Testis (tissue), 3 donors: Measurements from ENCODE around the gene LRRC47. TPM values are rescaled to one million over a fixed set of nuclear protein-coding genes. Genes with fewer than 3 reads are reported as not detected.

Experiments
- DNase-seq: peaks from one replicate; pipeline ENCODE4 v3.0.0-alpha.2; 2019
- H3K27ac ChIP-seq, 2 donors: fragments of 200-600 bp; sonication (generic); one replicate each; pipeline ENCODE4 v1.5.1; 2019
- H3K27me3 ChIP-seq: fragments of 200-600 bp; sonication (generic); one replicate; pipeline ENCODE4 v1.5.1; 2019
- H3K36me3 ChIP-seq: fragments of 200-600 bp; sonication (generic); one replicate; pipeline ENCODE4 v1.5.1; 2017; ENCODE audit warnings: low read depth; ENCODE audit errors: missing control alignments
- H3K4me1 ChIP-seq: fragments of 200-600 bp; sonication (generic); one replicate; pipeline ENCODE4 v1.5.1; 2019
- H3K4me3 ChIP-seq, 2 donors: fragments of 200-600 bp; sonication (generic); one replicate each; pipeline ENCODE4 v1.5.1; 2017 to 2019
- H3K9me3 ChIP-seq: fragments of 200-600 bp; sonication (generic); one replicate; pipeline ENCODE4 v1.5.1; 2017
- POLR2A ChIP-seq: fragments of 450-650 bp; IDR thresholded peaks from one replicate; pipeline ENCODE4 v1.6.1; 2017; ENCODE audit warnings: antibody characterized with exemption, mild to moderate bottlenecking, moderate library complexity
- WGBS, 2 donors: methylation state at CpG; one replicate each; pipeline ENCODE4 v1.1.5; 2018; 5-methylcytosine and 5-hydroxymethylcytosine counted together
- intact Hi-C: fragments of 100-400 bp; cut with DNase I; formaldehyde crosslinking; loops from one replicate; pipeline ENCODE4 v1.15.1; 2023; ENCODE audit warnings: low total_unique reads
- polyA plus RNA-seq: library from polyadenylated mRNA; stranded (reverse); fragments of 350-450 nt; fragmentation: Illumina TruSeq; extraction: RNeasy Lipid Tissue Mini Kit (QIAGEN cat#74804); gene quantifications from one replicate; pipeline ENCODE4 v1.2.3, GENCODE V29; 2014; ENCODE audit warnings: low read depth, low replicate concordance; ENCODE audit not compliant: insufficient read depth
- total RNA-seq, 2 donors: library from RNA; depleted of rRNA; stranded (reverse); fragments of >200 nt; gene quantifications; one replicate each; pipeline ENCODE4 v1.2.3, GENCODE V29; 2016
- TF ChIP-seq, protein P1 (sequence below), 3 experiments: fragments of 450-650 bp in 2 of 3; fragments of 200-600 bp in 1 of 3; sonication (generic) in 1 of 3; IDR thresholded peaks; one replicate each; pipeline ENCODE4 v1.5.1; 2016 to 2019; ENCODE audit warnings: antibody characterized with exemption in 3 of 3, mild to moderate bottlenecking in 2 of 3, moderate library complexity in 1 of 3

LRRC47 gene
- total and polyA plus RNA-seq, 3 donors from 2014 or later: 27.6 to 46.6 (median 45.9) TPM

- WGBS, 2 donors: 70 to 71% methylated on average over 22 to 25 of the region's 25 CpGs
- DNase-seq: peak; percentile 53
- Histone ChIP-seq H3K27me3 (no peaks in the 10 kb centered on the region), H3K4me1 (peaks cover 28% of the 10 kb centered on the region), H3K4me3 (no peak overlapping the region), H3K27ac (peak overlapping the region in 1 of 2 donors; percentile 28), H3K36me3 (no peaks in the 10 kb centered on the region), H3K9me3 (no peaks in the 10 kb centered on the region)
- intact Hi-C loops: no loop called here
- TF ChIP-seq POLR2A: no peak
- TF ChIP-seq, protein P1, sequence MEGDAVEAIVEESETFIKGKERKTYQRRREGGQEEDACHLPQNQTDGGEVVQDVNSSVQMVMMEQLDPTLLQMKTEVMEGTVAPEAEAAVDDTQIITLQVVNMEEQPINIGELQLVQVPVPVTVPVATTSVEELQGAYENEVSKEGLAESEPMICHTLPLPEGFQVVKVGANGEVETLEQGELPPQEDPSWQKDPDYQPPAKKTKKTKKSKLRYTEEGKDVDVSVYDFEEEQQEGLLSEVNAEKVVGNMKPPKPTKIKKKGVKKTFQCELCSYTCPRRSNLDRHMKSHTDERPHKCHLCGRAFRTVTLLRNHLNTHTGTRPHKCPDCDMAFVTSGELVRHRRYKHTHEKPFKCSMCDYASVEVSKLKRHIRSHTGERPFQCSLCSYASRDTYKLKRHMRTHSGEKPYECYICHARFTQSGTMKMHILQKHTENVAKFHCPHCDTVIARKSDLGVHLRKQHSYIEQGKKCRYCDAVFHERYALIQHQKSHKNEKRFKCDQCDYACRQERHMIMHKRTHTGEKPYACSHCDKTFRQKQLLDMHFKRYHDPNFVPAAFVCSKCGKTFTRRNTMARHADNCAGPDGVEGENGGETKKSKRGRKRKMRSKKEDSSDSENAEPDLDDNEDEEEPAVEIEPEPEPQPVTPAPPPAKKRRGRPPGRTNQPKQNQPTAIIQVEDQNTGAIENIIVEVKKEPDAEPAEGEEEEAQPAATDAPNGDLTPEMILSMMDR (IDR thresholded peaks at IDR 0.05): no peak
These were observed 50.5 kb downstream of the LRRC47 start for GRCh38 chr1:3745590-3746381.

DNA sequence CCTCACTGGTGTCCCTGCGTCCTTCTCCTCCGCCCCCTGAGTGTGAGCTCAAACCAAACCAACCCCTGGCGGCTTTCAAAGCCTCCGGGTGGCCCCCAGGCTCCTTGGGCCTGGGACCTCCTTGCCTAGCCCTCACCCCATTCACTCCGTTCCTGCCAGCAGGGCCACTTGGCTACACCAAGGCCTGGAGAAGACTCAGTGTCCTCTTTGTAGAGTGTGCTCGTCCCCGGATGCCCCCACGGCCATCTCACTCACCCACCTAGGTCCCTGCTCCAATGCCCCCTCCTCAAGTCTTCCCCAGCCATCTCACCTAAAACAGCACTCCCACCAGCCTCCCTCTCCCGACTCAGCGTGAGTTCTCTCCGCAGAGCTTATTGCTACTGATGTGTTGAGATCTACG is 51.2 kb downstream of the LRRC47 start:
- Histone ChIP-seq H3K27ac (no peak overlapping the region), H3K27me3 (no peaks in the 10 kb centered on the region), H3K9me3 (no peaks in the 10 kb centered on the region), H3K4me1 (peaks cover 32% of the 10 kb centered on the region), H3K36me3 (no peaks in the 10 kb centered on the region), H3K4me3 (no peak overlapping the region)
- 90 to 91% methylated on average over 12 of the region's 12 CpGs for WGBS, 2 donors
- TF ChIP-seq, protein P1 (IDR thresholded peaks at IDR 0.05): no peak
- TF ChIP-seq POLR2A: no peak
- no peak for DNase-seq
- intact Hi-C loops: no loop called here

- Histone ChIP-seq H3K9me3 (no peaks in the 10 kb centered on the region), H3K27ac (no peak overlapping the region), H3K4me3 (no peak overlapping the region), H3K4me1 (peaks cover 32% of the 10 kb centered on the region), H3K27me3 (no peaks in the 10 kb centered on the region), H3K36me3 (no peaks in the 10 kb centered on the region)
- DNase-seq: no peak
- TF ChIP-seq, protein P1 (IDR thresholded peaks at IDR 0.05): no peak
- TF ChIP-seq POLR2A: no peak
- WGBS, 2 donors: 96 to 100% methylated on average over 2 to 10 of the region's 10 CpGs
- intact Hi-C loops: no loop called here
These were observed 51.7 kb downstream of the LRRC47 start for GRCh38 chr1:3744646-3745045.

DNA sequence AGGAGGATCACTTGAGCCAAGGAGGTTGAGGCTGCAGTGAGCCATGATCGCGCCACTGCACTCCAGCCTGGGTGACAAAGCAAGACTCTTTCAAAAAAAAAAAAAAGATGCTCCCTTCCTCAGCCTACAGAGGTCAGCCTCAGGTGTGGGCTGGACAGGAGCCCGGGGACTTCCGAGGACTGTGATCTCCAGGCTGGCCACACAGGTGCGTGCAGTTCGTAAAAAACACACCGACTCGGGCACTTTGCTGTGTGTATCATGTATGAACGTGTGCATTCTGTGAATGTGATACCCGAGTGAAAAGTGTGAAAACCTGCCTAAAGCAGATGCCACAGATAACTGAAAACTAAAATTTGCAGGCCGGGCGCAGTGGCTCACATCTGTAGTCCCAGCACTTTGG is 52.5 kb downstream of the LRRC47 start:
- 95% methylated on average over 12 of the region's 12 CpGs for WGBS, 2 donors
- H3K36me3 ChIP-seq: no peaks in the 10 kb centered on the region
- no peak overlapping the region for H3K4me3 ChIP-seq
- H3K27me3 ChIP-seq: no peaks in the 10 kb centered on the region
- no peaks in the 10 kb centered on the region for H3K9me3 ChIP-seq
- TF ChIP-seq, protein P1 (IDR thresholded peaks at IDR 0.05): no peak
- TF ChIP-seq POLR2A: no peak
- H3K27ac ChIP-seq: no peak overlapping the region
- H3K4me1 ChIP-seq: peaks cover 32% of the 10 kb centered on the region
- no peak for DNase-seq
- intact Hi-C loops: no loop called here

GRCh38 chr1:3743421-3743820 is 52.9 kb downstream of the LRRC47 start:
- no peak overlapping the region for H3K27ac ChIP-seq
- H3K4me3 ChIP-seq: no peak overlapping the region
- H3K27me3 ChIP-seq: no peaks in the 10 kb centered on the region
- H3K9me3 ChIP-seq: no peaks in the 10 kb centered on the region
- TF ChIP-seq, protein P1 (IDR thresholded peaks at IDR 0.05): no peak
- TF ChIP-seq POLR2A: no peak
- intact Hi-C loops: no loop called here
- DNase-seq: no peak
- no peaks in the 10 kb centered on the region for H3K36me3 ChIP-seq
- WGBS, 2 donors: 76% methylated on average over 4 of the region's 4 CpGs
- peaks cover 28% of the 10 kb centered on the region for H3K4me1 ChIP-seq
